Loucy (cell line): Measurements from ENCODE around the gene U2AF2.

ENCODE experiments used
- H2AFZ ChIP-seq: fragments of 200-600 bp; sonication (generic); 2 replicates; pipeline ENCODE4 v1.6.0; 2016; ENCODE audit warnings: antibody characterized with exemption, mild to moderate bottlenecking, low read length, moderate library complexity
- H3F3A ChIP-seq: fragments of 200-600 bp; 2 replicates; pipeline ENCODE4 v1.6.0; 2016; ENCODE audit warnings: antibody characterized with exemption, low read depth, mild to moderate bottlenecking
- H3K27me3 ChIP-seq: fragments of 200-600 bp; sonication (generic); 2 replicates; pipeline ENCODE4 v1.6.1; 2014; ENCODE audit warnings: low read length, mild to moderate bottlenecking; ENCODE audit not compliant: insufficient read depth, poor library complexity, severe bottlenecking
- H3K36me3 ChIP-seq: fragments of 200-600 bp; sonication (generic); 2 replicates; pipeline ENCODE4 v1.6.1; 2016; ENCODE audit warnings: low read length; ENCODE audit not compliant: insufficient read depth
- H3K4me1 ChIP-seq: fragments of 200-600 bp; sonication (generic); 2 replicates; pipeline ENCODE4 v1.5.1; 2014; ENCODE audit warnings: low read length, mild to moderate bottlenecking; ENCODE audit not compliant: insufficient read depth, poor library complexity, severe bottlenecking
- H3K4me2 ChIP-seq: fragments of 200-600 bp; sonication (generic); 2 replicates; pipeline ENCODE4 v1.6.0; 2014; ENCODE audit warnings: antibody characterized with exemption, low read length, low read depth, mild to moderate bottlenecking; ENCODE audit not compliant: poor library complexity, severe bottlenecking
- H3K4me3 ChIP-seq: fragments of 200-600 bp; sonication (generic); 2 replicates; pipeline ENCODE4 v1.5.1; 2014; ENCODE audit warnings: low read length, mild to moderate bottlenecking, mixed read lengths; ENCODE audit not compliant: poor library complexity, severe bottlenecking
- H3K79me2 ChIP-seq: fragments of 200-600 bp; sonication (generic); 2 replicates; pipeline ENCODE4 v1.6.1; 2014; ENCODE audit warnings: low read length; ENCODE audit not compliant: insufficient read depth
- H3K9ac ChIP-seq: fragments of 200-600 bp; sonication (generic); 2 replicates; pipeline ENCODE4 v1.6.0; 2014; ENCODE audit warnings: mild to moderate bottlenecking, low read depth, low read length, moderate library complexity; ENCODE audit not compliant: poor library complexity, severe bottlenecking
- H3K9me2 ChIP-seq: fragments of 200-600 bp; sonication (generic); replicated peaks from 2 replicates; pipeline ENCODE4 v1.6.1; 2016; ENCODE audit warnings: low read depth, low read length, mixed read lengths
- H3K9me3 ChIP-seq: fragments of 200-600 bp; sonication (generic); 2 replicates; pipeline ENCODE4 v1.6.1; 2014; ENCODE audit warnings: mild to moderate bottlenecking, antibody characterized with exemption, low read length, low read depth; ENCODE audit not compliant: insufficient read depth
- H4K20me1 ChIP-seq: fragments of 200-600 bp; sonication (generic); 2 replicates; pipeline ENCODE4 v1.6.0; 2014; ENCODE audit warnings: antibody characterized with exemption, low read length, mild to moderate bottlenecking; ENCODE audit not compliant: insufficient read depth, poor library complexity, severe bottlenecking
- EZH2phosphoT487 ChIP-seq: fragments of 200-600 bp; IDR thresholded peaks from 2 replicates; pipeline ENCODE4 v1.6.1; 2018; ENCODE audit warnings: antibody characterized with exemption, mild to moderate bottlenecking, moderate library complexity, borderline replicate concordance
- TF ChIP-seq, protein P1 (sequence below): fragments of 200-600 bp; sonication (generic); conservative IDR thresholded peaks from 2 replicates; pipeline ENCODE4 v1.5.1; 2014; ENCODE audit warnings: mild to moderate bottlenecking, antibody characterized with exemption, low read length

The U2AF2 gene

DNA sequence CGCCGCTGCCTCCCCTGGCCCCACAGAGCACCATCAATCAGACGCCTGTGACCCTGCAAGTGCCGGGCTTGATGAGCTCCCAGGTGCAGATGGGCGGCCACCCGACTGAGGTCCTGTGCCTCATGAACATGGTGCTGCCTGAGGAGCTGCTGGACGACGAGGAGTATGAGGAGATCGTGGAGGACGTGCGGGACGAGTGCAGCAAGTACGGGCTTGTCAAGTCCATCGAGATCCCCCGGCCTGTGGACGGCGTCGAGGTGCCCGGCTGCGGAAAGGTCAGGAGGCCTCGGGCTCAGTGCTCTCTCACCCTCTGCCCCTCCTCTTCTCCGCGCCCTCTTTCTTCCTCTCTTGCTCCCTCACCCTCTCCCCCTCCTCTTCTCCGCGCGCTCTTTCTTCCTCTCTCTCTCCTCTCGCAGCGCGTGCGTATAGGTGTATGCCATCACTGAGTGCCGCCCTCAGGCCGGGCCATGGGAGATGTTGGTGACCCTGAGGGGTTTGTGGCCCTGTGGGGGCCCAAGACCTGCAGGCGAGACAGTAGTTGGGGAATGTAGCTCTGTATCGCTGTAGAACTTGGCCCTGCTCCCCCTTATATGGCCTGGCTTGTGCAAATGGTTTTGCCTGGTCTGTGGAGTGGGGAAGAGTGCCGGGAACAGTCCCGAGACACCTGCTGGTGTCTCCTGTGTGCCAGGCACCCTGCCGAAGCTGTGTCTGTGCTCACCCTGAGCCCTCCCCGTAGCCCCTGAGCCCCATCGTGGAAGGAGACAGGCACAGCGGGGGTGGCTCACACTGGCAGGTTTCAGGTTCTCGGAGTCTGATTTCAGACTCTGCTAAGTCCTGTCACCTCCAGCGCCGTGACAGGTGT is 14.8 kb downstream of the U2AF2 start:
- Histone ChIP-seq H3K9me3 (no peaks in the 10 kb centered on the region), H3K27me3 (no peaks in the 10 kb centered on the region), H3K79me2 (peaks cover 91% of the 10 kb centered on the region), H3K9ac (no peak overlapping the region), H3K36me3 (peaks cover 88% of the 10 kb centered on the region), H3F3A (peaks cover 4% of the 10 kb centered on the region; the same call in 1 of the 2 replicates), H3K9me2 (no peaks in the 10 kb centered on the region), H3K4me2 (no peak overlapping the region), H4K20me1 (peaks cover 93% of the 10 kb centered on the region), H2AFZ (no peak overlapping the region), H3K4me3 (no peak overlapping the region), H3K4me1 (no peaks in the 10 kb centered on the region)
- no peak for TF ChIP-seq EZH2phosphoT487
- TF ChIP-seq, protein P1, sequence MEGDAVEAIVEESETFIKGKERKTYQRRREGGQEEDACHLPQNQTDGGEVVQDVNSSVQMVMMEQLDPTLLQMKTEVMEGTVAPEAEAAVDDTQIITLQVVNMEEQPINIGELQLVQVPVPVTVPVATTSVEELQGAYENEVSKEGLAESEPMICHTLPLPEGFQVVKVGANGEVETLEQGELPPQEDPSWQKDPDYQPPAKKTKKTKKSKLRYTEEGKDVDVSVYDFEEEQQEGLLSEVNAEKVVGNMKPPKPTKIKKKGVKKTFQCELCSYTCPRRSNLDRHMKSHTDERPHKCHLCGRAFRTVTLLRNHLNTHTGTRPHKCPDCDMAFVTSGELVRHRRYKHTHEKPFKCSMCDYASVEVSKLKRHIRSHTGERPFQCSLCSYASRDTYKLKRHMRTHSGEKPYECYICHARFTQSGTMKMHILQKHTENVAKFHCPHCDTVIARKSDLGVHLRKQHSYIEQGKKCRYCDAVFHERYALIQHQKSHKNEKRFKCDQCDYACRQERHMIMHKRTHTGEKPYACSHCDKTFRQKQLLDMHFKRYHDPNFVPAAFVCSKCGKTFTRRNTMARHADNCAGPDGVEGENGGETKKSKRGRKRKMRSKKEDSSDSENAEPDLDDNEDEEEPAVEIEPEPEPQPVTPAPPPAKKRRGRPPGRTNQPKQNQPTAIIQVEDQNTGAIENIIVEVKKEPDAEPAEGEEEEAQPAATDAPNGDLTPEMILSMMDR: no peak

DNA sequence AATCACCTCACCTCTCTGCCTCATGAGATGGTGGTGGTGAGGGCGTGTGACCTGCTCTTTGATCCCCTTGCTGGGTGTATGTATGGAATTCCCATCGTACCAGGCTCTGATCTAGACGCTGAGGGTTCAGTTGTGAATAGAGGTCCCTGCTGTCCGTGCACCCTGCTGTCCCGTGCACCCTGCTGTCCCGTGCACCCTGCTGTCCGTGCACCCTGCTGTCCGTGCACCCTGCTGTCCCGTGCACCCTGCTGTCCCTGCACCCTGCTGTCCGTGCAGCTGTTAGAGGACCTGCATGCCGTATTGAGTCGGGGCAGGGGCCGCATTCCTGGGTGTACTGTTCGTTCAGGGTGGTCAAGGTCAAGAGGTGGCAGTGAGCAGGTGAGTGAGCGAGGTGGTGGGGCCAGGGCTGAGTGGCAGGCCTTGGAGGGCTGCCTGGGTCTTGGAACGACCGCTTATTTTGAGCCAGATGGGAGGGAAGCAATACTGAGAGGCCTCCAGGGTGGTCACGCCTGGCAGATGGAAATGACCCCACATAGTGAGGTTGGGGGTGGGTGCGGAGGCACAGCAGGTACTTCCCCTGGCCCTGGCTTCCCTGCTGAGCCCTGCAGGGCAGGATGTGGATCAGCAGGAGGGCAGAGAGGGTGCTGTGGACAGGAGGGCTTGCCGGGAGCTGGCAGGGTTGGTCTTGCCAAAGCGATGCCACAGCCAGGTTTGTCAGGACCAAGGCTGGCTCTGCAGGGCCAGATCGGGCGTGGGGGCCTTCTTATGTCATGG is 15.6 kb downstream of the U2AF2 start:
- Histone ChIP-seq H3K9me3 (no peaks in the 10 kb centered on the region), H3K9ac (no peak overlapping the region), H3K9me2 (no peaks in the 10 kb centered on the region), H3K27me3 (no peaks in the 10 kb centered on the region), H4K20me1 (peaks cover 92% of the 10 kb centered on the region), H3K4me2 (no peak overlapping the region), H3K4me3 (no peak overlapping the region), H3K4me1 (no peaks in the 10 kb centered on the region), H3K36me3 (peaks cover 86% of the 10 kb centered on the region), H3F3A (peaks cover 5% of the 10 kb centered on the region; the same call in 1 of the 2 replicates), H2AFZ (no peak overlapping the region), H3K79me2 (peaks cover 88% of the 10 kb centered on the region)
- TF ChIP-seq, protein P1: no peak
- TF ChIP-seq EZH2phosphoT487: no peak

DNA sequence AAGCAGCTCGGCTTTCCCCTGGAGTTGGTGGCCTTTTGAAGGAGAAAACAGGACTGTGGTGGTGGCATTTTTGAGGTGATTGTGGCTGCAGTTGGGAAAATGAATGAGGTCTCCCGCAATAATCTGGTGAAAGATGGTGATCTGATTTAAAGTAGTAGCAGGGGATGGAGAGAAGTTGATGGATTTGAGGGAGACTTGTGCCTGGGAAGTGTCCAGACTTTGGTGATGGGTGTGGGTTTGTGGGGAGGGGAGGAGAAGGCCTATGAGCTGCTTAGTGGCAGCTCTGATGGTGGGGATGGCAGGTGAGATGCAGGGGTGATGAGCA is 16.2 kb downstream of the U2AF2 start:
- H4K20me1 ChIP-seq: peaks cover 92% of the 10 kb centered on the region
- peaks cover 87% of the 10 kb centered on the region for H3K36me3 ChIP-seq
- H3K4me3 ChIP-seq: no peak overlapping the region
- no peak overlapping the region for H3K4me2 ChIP-seq
- no peaks in the 10 kb centered on the region for H3K9me2 ChIP-seq
- H3K79me2 ChIP-seq: peaks cover 89% of the 10 kb centered on the region
- H2AFZ ChIP-seq: no peak overlapping the region
- H3F3A ChIP-seq: peaks cover 5% of the 10 kb centered on the region; the same call in 1 of the 2 replicates
- H3K27me3 ChIP-seq: no peaks in the 10 kb centered on the region
- H3K9ac ChIP-seq: no peak overlapping the region
- H3K4me1 ChIP-seq: no peaks in the 10 kb centered on the region
- TF ChIP-seq, protein P1: no peak
- TF ChIP-seq EZH2phosphoT487: no peak
- no peaks in the 10 kb centered on the region for H3K9me3 ChIP-seq
